Measurements from ENCODE around the gene CDCA7. TPM values are rescaled to one million over a fixed set of nuclear protein-coding genes. Genes with fewer than 3 reads are reported as not detected.
"Not testable (repeated sequence)": the region's sequence is repeated elsewhere in the genome, so short reads cannot be mapped to it uniquely, and the experiment has no call there.

CDCA7 gene
- total RNA-seq, 1 donor from 2014 or later: 13.0 TPM

- H3K27ac Mint-ChIP-seq (ENCODE audit: unreplicated experiment): no peak overlapping the region
- no peaks in the 10 kb centered on the region for H3K27me3 Mint-ChIP-seq (ENCODE audit: unreplicated experiment)
- no peak for DNase-seq (ENCODE audit: low spot score)
- no peak overlapping the region for H3K4me3 Mint-ChIP-seq (ENCODE audit: unreplicated experiment)
- H3K4me1 Mint-ChIP-seq (ENCODE audit: unreplicated experiment): peaks cover 11% of the 10 kb centered on the region
- H3K36me3 Mint-ChIP-seq (ENCODE audit: low read depth, unreplicated experiment): no peaks in the 10 kb centered on the region
- H3K9me3 Mint-ChIP-seq (ENCODE audit: unreplicated experiment): no peaks in the 10 kb centered on the region
- no peak for TF ChIP-seq CTCF (IDR thresholded peaks at IDR 0.05; ENCODE audit: unreplicated experiment)
Observed at GRCh38 chr2:173374634-173375033, 20.0 kb downstream of the CDCA7 start.

GRCh38 chr2:173385534-173385933 is 30.9 kb downstream of the CDCA7 start:
- DNase-seq (ENCODE audit: low spot score); H3K4me1 Mint-ChIP-seq (ENCODE audit: unreplicated experiment); H3K36me3 Mint-ChIP-seq (ENCODE audit: low read depth, unreplicated experiment); H3K9me3 Mint-ChIP-seq (ENCODE audit: unreplicated experiment); H3K4me3 Mint-ChIP-seq (ENCODE audit: unreplicated experiment); H3K27ac Mint-ChIP-seq (ENCODE audit: unreplicated experiment); H3K27me3 Mint-ChIP-seq (ENCODE audit: unreplicated experiment): not testable (repeated sequence)

DNA sequence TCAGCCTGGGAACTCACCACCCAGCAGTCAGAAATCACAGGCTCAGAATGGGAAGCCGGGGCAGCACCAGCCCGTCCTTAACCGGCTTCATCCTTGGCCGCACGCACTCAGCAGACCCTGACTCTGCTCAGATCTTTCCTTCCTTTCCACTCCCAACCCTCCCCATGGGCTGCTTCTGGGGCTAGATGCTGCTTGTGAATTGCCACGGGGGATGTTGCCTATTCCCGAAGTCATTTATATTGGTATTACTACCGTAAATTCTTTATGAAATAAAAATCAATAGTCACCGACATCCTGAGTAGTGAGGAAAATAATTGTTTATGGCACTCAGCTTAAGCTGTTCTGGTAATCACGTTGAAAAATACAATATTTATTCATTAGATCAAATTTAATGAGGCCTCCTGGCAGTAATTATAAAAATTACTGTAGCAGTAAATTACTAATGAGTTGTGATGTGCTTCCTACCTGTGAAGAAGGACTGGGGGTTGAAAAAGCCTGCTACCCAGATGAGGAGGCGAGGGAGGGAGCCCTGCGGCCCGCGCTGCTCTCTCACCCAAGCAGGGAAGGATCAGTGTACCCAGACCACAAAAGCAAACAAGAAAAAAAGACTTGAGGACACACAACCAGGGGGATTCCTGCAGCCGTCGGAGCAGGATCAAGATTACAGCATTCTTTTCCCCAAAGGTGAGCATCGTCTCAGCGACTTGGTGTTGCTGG is 31.5 kb downstream of the CDCA7 start:
- no peak for DNase-seq (ENCODE audit: low spot score)

DNA sequence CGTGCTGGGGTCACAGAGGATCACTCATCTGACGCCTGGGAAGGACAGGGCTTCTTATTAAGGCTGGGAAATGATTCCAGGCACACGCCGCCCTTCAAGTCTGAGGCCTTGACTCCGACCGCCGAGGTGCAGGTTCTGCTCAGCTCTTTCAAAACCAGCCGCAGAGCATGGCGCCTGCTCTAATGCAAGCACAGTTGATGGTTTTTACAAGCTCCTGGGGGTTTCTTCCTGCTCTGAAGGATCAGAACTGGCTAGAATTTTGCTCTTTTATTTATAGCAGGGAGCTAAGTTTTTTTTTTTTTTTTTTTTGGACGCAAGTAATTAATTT is 32.0 kb downstream of the CDCA7 start:
- Mint-ChIP-seq H3K9me3 (ENCODE audit: unreplicated experiment) (no peaks in the 10 kb centered on the region), H3K4me1 (ENCODE audit: unreplicated experiment) (no peaks in the 10 kb centered on the region), H3K27ac (ENCODE audit: unreplicated experiment) (no peak overlapping the region), H3K4me3 (ENCODE audit: unreplicated experiment) (no peak overlapping the region), H3K36me3 (ENCODE audit: low read depth, unreplicated experiment) (no peaks in the 10 kb centered on the region), H3K27me3 (ENCODE audit: unreplicated experiment) (no peaks in the 10 kb centered on the region)
- DNase-seq (ENCODE audit: low spot score): no peak
- no peak for TF ChIP-seq CTCF (IDR thresholded peaks at IDR 0.05; ENCODE audit: unreplicated experiment)

More for the DNA sequence above, 31.5 kb downstream of the CDCA7 start:
- no peaks in the 10 kb centered on the region for H3K27me3 Mint-ChIP-seq (ENCODE audit: unreplicated experiment)
- H3K4me1 Mint-ChIP-seq (ENCODE audit: unreplicated experiment): no peaks in the 10 kb centered on the region
- no peaks in the 10 kb centered on the region for H3K36me3 Mint-ChIP-seq (ENCODE audit: low read depth, unreplicated experiment)
- H3K27ac Mint-ChIP-seq (ENCODE audit: unreplicated experiment): no peak overlapping the region
- TF ChIP-seq CTCF (IDR thresholded peaks at IDR 0.05; ENCODE audit: unreplicated experiment): no peak
- H3K4me3 Mint-ChIP-seq (ENCODE audit: unreplicated experiment): no peak overlapping the region
- no peaks in the 10 kb centered on the region for H3K9me3 Mint-ChIP-seq (ENCODE audit: unreplicated experiment)

DNA sequence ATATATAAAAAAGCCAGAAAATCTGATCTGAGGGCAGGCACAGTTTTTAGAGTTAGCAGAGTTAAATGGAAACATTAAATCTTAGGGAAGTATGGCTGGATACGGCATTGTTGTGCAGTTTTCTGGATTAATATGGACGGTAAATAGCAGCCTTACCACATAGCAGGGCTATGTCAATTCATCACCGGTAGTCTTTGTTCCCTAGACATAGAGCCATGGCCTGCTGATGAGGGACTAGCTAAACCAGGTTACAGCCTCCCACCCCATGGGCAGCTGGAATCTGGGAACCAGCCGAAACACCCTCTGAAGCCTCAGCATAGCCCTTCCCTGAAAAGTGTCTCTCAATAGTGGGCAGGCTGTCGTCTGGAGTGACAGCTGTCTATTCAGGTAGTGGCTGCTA is 32.4 kb downstream of the CDCA7 start:
- no peaks in the 10 kb centered on the region for H3K36me3 Mint-ChIP-seq (ENCODE audit: low read depth, unreplicated experiment)

More for the DNA sequence above, 32.4 kb downstream of the CDCA7 start:
- H3K9me3 Mint-ChIP-seq (ENCODE audit: unreplicated experiment): no peaks in the 10 kb centered on the region
- H3K27ac Mint-ChIP-seq (ENCODE audit: unreplicated experiment): no peak overlapping the region
- no peak overlapping the region for H3K4me3 Mint-ChIP-seq (ENCODE audit: unreplicated experiment)
- no peaks in the 10 kb centered on the region for H3K4me1 Mint-ChIP-seq (ENCODE audit: unreplicated experiment)
- no peak for DNase-seq (ENCODE audit: low spot score)
- TF ChIP-seq CTCF (IDR thresholded peaks at IDR 0.05; ENCODE audit: unreplicated experiment): no peak
- H3K27me3 Mint-ChIP-seq (ENCODE audit: unreplicated experiment): no peaks in the 10 kb centered on the region

All from endothelial cell (in vitro differentiated cells).